ENCODE results near the gene ASTL. TPM values are rescaled to one million over a fixed set of nuclear protein-coding genes. Genes with fewer than 3 reads are reported as not detected.

Gene ASTL
- total RNA-seq, 1 donor from 2014 or later: not detected

DNA sequence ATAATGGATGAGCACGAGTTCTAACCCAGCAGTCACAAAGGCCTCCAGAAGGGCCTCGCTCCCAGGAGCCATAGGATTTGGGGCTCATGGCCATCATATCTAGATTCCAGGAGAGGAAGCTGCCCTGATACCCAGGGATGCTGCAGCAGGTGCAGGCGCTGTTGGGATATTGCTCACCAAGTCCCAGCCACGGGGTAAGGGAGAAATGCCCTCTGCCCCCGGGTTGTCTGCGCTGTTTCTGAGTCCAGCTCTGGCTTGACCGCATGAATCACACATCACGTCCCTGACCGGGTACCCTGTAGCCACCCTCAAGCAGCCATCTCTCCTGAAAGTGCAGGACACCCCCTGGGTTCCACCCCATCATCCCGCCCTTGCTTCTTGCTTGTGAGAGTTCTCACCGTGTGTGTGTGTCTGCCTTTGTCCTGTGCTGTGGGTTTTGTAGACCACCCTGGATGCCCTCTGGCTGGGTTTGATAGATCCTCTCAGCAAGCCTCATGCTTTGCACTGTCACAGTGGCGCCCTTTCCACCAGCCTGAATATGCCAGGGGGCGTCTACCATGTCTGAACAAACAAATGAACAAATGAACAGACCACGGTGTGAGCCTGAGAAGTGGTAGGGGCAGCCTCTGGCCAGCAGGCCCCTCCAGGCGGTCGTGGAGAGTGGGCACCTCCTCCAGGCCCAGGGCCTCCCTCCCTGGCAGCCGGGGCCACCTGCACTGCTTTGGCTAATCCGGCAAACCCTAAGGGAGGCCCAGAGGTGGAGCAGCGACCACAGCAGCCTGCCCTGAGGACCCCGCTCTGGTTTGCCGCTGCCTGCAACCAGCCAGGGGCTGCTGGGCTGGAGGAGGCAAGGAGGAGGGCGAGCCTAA lies 54.1 kb downstream of the ASTL start:
- DNase-seq (ENCODE audit: low read depth in 2 of 2): no peak

DNA sequence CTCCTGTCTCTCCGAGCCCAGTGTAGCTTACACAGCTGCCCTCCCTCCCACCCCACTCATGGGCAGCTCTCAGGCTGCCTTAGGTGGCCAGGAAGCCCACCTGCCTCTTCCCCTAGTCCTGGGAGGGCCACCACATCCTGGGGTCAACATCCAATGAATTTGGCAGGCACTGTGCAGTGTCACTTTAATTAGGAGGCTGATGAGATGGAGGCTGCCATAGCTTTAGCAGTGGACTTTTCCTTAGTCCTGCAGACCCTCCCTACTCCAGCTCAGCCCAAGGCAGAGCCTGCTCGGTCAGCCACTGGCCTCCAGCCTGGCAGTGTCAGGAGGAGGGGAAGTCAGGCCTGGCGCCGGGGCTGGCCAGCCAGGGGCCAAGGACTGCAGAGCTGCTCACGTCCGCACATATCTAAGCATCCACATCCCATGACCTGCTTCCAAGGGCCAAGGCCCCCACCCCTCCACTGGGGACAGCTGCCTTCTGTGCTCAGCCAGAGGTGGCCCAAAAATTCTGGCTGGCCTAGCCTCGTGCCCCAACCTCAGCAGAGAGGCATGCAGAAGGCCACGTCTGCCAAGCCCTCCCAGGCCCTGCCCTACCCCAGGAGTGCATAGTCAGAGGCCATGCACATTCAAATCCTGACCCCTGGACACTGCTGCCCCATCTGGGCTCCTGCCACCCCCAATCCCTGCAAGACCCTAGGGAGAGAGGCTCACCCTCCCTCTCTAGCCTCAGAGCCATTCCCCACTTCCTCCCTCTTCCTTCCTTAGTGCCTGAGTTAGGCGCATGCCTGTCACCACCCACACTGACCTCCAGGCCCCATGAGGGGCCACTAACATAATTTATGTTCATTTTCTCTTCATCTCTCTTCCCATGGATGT lies 55.0 kb downstream of the ASTL start:
- DNase-seq (ENCODE audit: low read depth in 2 of 2): no peak

DNA sequence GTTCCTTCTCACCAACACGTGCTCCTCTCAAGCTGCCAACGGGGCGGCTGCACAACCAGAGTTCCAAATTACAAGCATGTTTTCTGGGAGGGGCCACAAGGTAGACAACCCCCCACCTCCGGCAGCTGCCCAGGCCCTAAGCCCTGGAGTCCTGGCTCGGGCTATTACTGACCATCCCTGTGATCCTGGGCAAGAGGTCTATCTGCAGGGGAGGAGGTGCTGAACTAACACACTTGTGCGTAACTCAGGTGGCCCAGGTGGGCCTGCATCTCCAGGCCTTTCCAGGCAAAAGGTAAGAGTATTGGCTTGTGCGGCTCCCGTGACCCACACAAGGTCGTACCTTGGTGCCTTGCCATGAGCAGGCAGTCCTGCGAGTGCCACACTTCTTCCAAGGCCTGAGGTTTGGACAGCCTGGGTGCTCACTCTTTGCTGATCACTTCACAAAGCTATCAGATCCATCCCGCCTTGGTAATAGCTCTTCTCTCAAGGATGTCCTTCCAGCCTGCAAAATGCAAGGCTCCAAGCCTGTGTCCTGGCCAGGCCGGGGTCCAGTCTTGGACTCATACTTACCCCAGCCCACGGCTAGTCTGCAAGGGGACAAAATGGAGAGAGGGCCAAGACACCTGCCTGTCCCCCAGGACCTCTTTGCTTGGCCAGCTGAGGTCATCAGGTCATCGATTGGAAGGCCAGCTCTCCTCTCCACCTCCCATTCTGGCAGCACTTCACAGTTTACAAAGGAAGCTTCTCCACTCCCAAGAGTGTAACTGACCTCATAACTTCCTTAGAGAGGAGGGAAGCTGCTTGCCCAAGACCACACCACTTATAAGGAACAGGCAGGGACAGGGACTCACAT lies 55.9 kb downstream of the ASTL start:
- no peak for DNase-seq (ENCODE audit: low read depth in 2 of 2)

DNA sequence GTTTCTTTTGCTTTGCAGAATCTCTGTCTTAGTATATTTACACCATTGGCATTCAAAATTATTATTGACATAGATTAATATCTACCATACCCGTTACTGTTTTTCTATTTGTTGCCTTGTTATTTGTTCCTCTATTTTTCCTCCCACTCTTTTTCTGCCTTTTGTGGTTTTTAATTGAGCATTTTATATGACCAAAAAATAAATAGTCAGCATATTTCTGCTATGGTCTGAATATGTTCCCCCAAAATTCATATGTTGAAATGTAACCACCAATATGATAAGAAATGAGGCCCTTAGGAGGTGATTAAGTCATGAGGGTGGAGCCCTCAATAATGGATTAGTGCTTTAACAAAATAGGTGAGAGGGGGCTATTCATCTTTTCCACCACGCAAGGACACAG lies 57.3 kb downstream of the ASTL start:
- no peak for DNase-seq (ENCODE audit: low read depth in 2 of 2)

DNA sequence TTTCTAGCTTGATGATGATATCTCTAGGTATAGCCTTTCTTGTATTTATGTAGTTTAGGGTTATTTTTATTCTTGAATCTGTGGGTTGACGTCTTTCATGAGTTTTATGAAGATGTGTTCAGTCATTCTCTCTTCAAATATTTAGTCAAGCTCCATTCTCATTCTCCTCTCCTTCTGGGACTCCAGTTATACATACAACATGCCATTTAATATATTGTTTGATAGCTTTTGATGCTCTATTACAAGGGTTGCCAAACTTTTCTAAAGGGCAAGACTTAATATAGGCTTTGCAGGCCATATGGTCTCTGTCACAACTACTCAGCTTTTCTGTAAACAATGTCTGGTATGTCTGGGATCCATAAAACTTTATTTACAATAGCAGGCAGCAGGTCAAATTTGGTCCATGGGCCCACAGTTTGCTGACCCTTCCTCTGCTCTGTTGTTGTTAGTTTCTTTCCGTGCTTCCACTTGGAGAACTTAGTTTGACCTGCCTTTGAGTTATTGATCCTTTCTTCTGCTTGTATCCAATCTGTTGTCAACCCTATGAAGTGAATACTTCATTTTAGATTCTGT lies 63.0 kb downstream of the ASTL start:
- no peak for DNase-seq (ENCODE audit: low read depth in 2 of 2)

DNA sequence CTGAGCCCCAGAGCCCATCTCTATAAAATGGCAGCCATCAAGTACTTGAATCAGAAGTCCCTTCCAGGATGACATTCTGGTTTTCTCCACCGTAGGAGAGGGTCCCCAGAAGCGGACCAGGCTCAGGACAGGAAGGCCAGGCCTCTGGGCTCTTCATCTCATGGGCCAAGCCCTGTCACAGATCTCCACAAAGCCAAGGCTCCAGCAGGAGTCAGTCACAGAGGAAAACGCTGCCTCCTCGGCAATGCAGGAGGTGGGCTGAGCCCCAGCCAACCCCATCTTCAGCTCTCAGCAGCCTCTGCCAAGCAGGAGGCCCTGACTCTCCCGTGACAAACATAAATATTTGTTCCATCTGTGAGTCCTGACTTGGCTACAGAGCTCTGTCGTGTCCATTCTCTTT lies 64.1 kb downstream of the ASTL start:
- no peak for DNase-seq (ENCODE audit: low read depth in 2 of 2)

DNA sequence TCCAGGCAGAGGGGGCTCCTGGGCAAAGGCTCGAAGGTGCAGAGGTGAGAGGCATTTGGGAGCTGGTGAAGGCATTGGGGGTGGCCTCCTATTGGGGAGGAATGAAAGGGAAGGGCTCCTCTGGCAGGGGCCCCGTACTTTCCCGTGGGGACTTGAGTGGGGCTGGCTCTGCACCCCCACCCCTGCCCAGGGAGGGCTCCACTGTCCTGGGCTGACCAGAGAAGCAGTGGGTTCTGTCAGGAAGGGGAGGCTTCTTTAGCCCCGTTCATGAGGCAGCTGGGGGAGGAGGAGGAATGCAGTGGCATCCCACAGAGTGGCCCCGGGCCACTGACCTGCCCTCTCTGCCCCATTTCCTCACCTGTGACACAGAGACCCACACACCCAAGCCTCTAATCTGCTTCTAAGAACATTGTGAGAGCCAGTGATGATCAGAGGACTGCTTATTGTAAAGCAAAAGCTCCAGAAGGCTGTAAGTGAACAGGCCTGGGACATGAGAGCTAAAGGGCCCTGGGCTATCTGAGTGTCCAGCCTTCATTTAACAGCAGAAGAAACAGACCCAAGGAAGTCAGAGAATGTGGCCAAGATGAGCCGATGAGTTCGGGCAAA lies 65.0 kb downstream of the ASTL start:
- DNase-seq (ENCODE audit: low read depth in 2 of 2): no peak

Other genes starting within 250 kb of the ASTL start
- 18.8 and 27.5 TPM in 2 replicates for gene ANKRD36C, start 146.7 kb downstream of the ASTL start, total RNA-seq
- 5.6 and 14.3 TPM in 2 replicates for gene GPAT2, start 103.6 kb downstream of the ASTL start, total RNA-seq
- gene ADRA2B, start 21.9 kb downstream of the ASTL start, total RNA-seq: under 0.01 TPM in 2 replicates
- gene DUSP2, start 6.9 kb upstream of the ASTL start, total RNA-seq: 0.26 and 0.76 TPM in 2 replicates
- 238 and 252 TPM in 2 replicates for gene STARD7, start 70.3 kb upstream of the ASTL start, total RNA-seq
- 17.8 and 25.8 TPM in 2 replicates for gene TMEM127, start 127.5 kb upstream of the ASTL start, total RNA-seq
- 84.2 and 100 TPM in 2 replicates for gene CIAO1, start 127.7 kb upstream of the ASTL start, total RNA-seq
- gene SNRNP200, start 167.0 kb upstream of the ASTL start, total RNA-seq: 47.8 and 65.4 TPM in 2 replicates
- 4.0 and 4.4 TPM in 2 replicates for gene ITPRIPL1, start 186.8 kb upstream of the ASTL start, total RNA-seq
- gene NCAPH, start 197.3 kb upstream of the ASTL start, total RNA-seq: 7.6 and 16.3 TPM in 2 replicates

All from dermis microvascular lymphatic vessel endothelial cell (primary cell).